T-cell (primary cell): ENCODE measurements around the gene PDLIM7. TPM values are rescaled to one million over a fixed set of nuclear protein-coding genes. Genes with fewer than 3 reads are reported as not detected.
A peak's percentile ranks its signal among the peaks of the same experiment; 100 is the strongest.

Experiments used
- ATAC-seq, 4 experiments: fragments of 200-7000 bp in 3 of 4; fragments of 150-1000 bp in 1 of 4; cut with Tn5 transposase; replicated peaks in 1 of 4; 1 replicate in 3 of 4; 2 replicates in 1 of 4; pipeline ENCODE4 v1.10.0; 2021; ENCODE audit warnings: moderate library complexity in 3 of 4, mild to moderate bottlenecking in 2 of 4, moderate number of reproducible peaks in 1 of 4
- CTCF ChIA-PET, 2 donors: fragments of 300-600 bp; sonication (Branson Sonifier 250); formaldehyde crosslinking; loops; one replicate each; lab custom pipeline; 2022; ENCODE audit warnings: antibody characterized with exemption in 2 of 2; lab: Charles Lee
- POLR2A ChIA-PET, 2 donors: fragments of 300-600 bp; sonication (Branson Sonifier 250); formaldehyde crosslinking; loops; one replicate each; lab custom pipeline; 2022; ENCODE audit warnings: antibody characterized with exemption in 2 of 2; lab: Charles Lee
- DNase-seq, 35 experiments: peaks; one replicate each; pipeline versions ENCODE4 v3.0.0 to v3.0.0-alpha.2; 2013 to 2023
- H3K27ac ChIP-seq: one replicate; pipeline ENCODE4 v1.5.1; 2013; ENCODE audit warnings: low read length
- H3K27me3 ChIP-seq, 2 experiments: replicated peaks in 1 of 2; 1 replicate in 1 of 2; 2 replicates in 1 of 2; pipeline versions ENCODE4 v1.6.1 to v1.7.0; 2013; ENCODE audit warnings: low read length in 1 of 2, mixed read lengths in 1 of 2; ENCODE audit not compliant: control insufficient read depth in 2 of 2, insufficient read depth in 2 of 2; ENCODE audit errors: extremely low read depth in 1 of 2
- H3K36me3 ChIP-seq, 2 donors: 1 replicate in 1 of 2; 2 replicates in 1 of 2; pipeline versions ENCODE4 v1.6.1 to v1.7.0; 2013; ENCODE audit warnings: low read length in 1 of 2; ENCODE audit not compliant: control insufficient read depth in 2 of 2, insufficient read depth in 1 of 2; ENCODE audit errors: extremely low read depth in 1 of 2
- H3K4me1 ChIP-seq, 2 experiments: 1 replicate in 1 of 2; 2 replicates in 1 of 2; pipeline versions ENCODE4 v1.6.1 to v1.7.0; 2013; ENCODE audit warnings: low read length in 2 of 2, mixed read lengths in 1 of 2; ENCODE audit not compliant: insufficient read depth in 2 of 2, control insufficient read depth in 1 of 2; ENCODE audit errors: extremely low read depth in 1 of 2
- H3K4me3 ChIP-seq, 2 donors: 1 replicate in 1 of 2; 2 replicates in 1 of 2; pipeline versions ENCODE4 v1.5.1 to v1.7.0; 2013; ENCODE audit warnings: mild to moderate bottlenecking in 2 of 2, low read length in 1 of 2, moderate library complexity in 1 of 2; ENCODE audit not compliant: control insufficient read depth in 1 of 2; ENCODE audit errors: extremely low read depth in 1 of 2
- H3K9me3 ChIP-seq: 2 replicates; pipeline ENCODE4 v1.7.0; 2013
- H3K27ac Mint-ChIP-seq, 2 donors: one replicate each; pipeline ENCODE4 v1.8.0; 2020 to 2021; ENCODE audit warnings: mild to moderate bottlenecking in 2 of 2, mixed read lengths in 2 of 2
- H3K27me3 Mint-ChIP-seq, 2 donors: one replicate each; pipeline ENCODE4 v1.8.0; 2021 to 2022; ENCODE audit warnings: mixed read lengths in 2 of 2
- H3K36me3 Mint-ChIP-seq: one replicate; pipeline ENCODE4 v1.8.0; 2021; ENCODE audit warnings: mixed read lengths
- H3K4me1 Mint-ChIP-seq, 3 donors: one replicate each; pipeline ENCODE4 v1.8.0; 2020 to 2022; ENCODE audit warnings: mixed read lengths in 3 of 3, mild to moderate bottlenecking in 1 of 3
- H3K4me3 Mint-ChIP-seq, 3 donors: one replicate each; pipeline ENCODE4 v1.8.0; 2020 to 2022; ENCODE audit warnings: mild to moderate bottlenecking in 3 of 3, mixed read lengths in 3 of 3, moderate library complexity in 3 of 3
- H3K9me3 Mint-ChIP-seq, 3 donors: one replicate each; pipeline ENCODE4 v1.8.0; 2020 to 2022; ENCODE audit warnings: mixed read lengths in 3 of 3
- WGBS: methylation state at CpG from one replicate; pipeline ENCODE4 v1.1.5; 2013; ENCODE audit warnings: missing lambda C conversion rate; ENCODE audit not compliant: insufficient coverage; 5-methylcytosine and 5-hydroxymethylcytosine counted together
- total RNA-seq, 35 experiments: library from RNA in 6 of 35; stranded (reverse) in 6 of 35; fragments of 120-200 nt in 1 of 35; gene quantifications; one replicate each; pipeline versions ENCODE4 v1.2.1 to v1.2.4 and lab custom pipeline; 2013 to 2026

PDLIM7 gene, protein sequence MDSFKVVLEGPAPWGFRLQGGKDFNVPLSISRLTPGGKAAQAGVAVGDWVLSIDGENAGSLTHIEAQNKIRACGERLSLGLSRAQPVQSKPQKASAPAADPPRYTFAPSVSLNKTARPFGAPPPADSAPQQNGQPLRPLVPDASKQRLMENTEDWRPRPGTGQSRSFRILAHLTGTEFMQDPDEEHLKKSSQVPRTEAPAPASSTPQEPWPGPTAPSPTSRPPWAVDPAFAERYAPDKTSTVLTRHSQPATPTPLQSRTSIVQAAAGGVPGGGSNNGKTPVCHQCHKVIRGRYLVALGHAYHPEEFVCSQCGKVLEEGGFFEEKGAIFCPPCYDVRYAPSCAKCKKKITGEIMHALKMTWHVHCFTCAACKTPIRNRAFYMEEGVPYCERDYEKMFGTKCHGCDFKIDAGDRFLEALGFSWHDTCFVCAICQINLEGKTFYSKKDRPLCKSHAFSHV
- total RNA-seq (10 to 100 TPM in 4 of 5 donors, 1 to 10 TPM in 1; 9.8 to 17.8 (median 12.8) TPM), total RNA-seq (lab: John Stamatoyannopoulos, UW) (2.3 to 12.7 (median 3.8) reads per million in 29 experiments)
- total RNA-seq (2013): 2.7 TPM

DNA sequence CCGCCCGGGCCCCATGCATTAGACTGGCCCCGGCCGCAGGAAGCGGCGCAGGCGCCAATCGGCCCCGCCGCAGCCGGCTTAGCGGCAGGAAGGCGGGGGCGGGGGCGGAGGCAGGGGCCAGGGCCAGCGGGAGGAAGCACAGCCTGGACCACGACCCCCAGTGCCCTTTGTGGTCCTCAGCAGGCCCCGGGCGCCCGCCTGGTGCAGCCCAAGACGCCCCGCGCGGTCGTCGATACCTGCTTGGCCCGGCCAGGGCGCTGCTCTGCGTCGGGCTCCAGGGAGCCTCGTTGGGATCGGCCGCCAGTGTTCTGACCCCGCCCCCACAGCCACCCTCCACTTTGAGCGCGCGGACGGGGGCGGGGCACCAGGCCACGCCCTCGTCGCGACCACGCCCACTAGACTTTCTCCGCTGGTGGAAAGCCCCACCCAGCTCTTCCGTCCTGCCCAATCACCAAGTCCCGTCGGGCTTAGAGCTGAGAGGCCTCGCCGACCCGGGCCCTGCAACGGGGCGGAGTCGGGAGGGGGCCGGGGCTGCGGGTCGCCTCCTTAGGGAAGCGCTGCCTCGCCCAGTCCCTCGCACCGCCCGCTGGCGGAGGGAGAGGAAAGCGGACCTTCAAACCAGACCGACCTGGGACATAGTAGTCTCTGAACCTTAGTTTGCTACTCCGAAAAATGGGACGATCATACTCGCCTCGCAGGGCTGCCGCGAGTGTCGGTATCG lies at the start of gene PDLIM7:
Gene PDLIM7 (minus strand): TSS at position 313 of the 721 bp plus-strand sequence. CDS start 1,092 bp downstream, outside the sequence.
- H3K4me1 Mint-ChIP-seq: peaks cover 23 to 34% (median 25%) of the 10 kb centered on the region in 3 donors
- CTCF ChIA-PET: interaction anchor here (0.6 to 1.4 kb wide), 10 partner anchors 25 to 193 kb away, joined by 3 to 15 read pairs (median 5); no protein-coding TSS in a partner anchor

DNA sequence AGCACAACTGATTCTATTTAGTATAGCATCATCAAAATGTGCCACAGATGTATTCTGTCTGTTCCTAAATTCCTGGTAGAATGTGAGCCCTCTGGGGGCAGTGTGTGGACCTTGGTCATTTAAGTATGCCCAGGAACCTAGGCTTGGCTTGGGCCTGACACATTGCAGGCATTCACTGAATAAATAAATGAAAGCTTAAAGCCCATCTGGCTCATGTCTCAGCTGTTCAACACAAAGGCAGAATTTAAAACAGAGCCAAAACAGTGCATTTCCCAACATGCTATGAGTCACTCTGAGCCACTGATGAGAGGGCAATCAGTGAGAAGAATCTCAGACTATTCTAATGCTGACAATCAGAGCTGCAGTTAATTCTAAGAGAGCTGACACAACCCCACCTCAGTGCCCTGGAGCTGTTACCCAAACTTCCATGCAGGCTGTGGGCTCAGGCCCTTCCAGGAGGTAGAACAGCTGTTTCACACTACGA lies 48.9 kb upstream of the PDLIM7 start:
- CTCF ChIA-PET: no interaction called here
- Histone ChIP-seq H3K27me3 (no peaks in the 10 kb centered on the region), H3K4me1 (no peaks in the 10 kb centered on the region), H3K4me3 (no peak overlapping the region), H3K9me3 (no peaks in the 10 kb centered on the region), H3K36me3 (peaks cover 8 to 31% of the 10 kb centered on the region in 2 donors), H3K27ac (no peak overlapping the region)
- no peak for ATAC-seq
- Mint-ChIP-seq H3K9me3 (no peaks in the 10 kb centered on the region), H3K4me1 (peaks cover 43 to 50% (median 46%) of the 10 kb centered on the region in 3 donors), H3K4me3 (no peak overlapping the region), H3K36me3 (peaks cover 12% of the 10 kb centered on the region), H3K27ac (no peak overlapping the region), H3K27me3 (no peaks in the 10 kb centered on the region)
- no peak for DNase-seq
- WGBS: no CpG with 5 or more reads among the region's 1 CpG
- POLR2A ChIA-PET: no interaction called here

More for the DNA sequence above, at the start of gene PDLIM7:
- DNase-seq (peak; percentile 82 to 97 (median 89)), ATAC-seq (peak; percentile 87 to 92 (median 90))
- Histone ChIP-seq H3K36me3 (peaks cover 0 to 2% of the 10 kb centered on the region in 2 donors), H3K4me1 (peaks cover 0 to 47% of the 10 kb centered on the region in 2 experiments), H3K27ac (no peak within 1 kb of the TSS), H3K27me3 (peaks cover 0 to 6% of the 10 kb centered on the region in 2 experiments), H3K9me3 (no peaks in the 10 kb centered on the region), H3K4me3 (peak within 1 kb of the TSS; percentile 61 to 62)
- Mint-ChIP-seq H3K4me3 (peak within 1 kb of the TSS; percentile 78 to 84 (median 84)), H3K27me3 (no peaks in the 10 kb centered on the region), H3K36me3 (peaks cover 4% of the 10 kb centered on the region), H3K27ac (no peak within 1 kb of the TSS), H3K9me3 (no peaks in the 10 kb centered on the region)
- POLR2A ChIA-PET: interaction anchor here in 1 of 2 donors (0.6 kb wide), 1 partner anchor 66 kb away, joined by 3 read pairs; no protein-coding TSS in a partner anchor
- under 1% methylated on average over 66 of the region's 73 CpGs for WGBS

DNA sequence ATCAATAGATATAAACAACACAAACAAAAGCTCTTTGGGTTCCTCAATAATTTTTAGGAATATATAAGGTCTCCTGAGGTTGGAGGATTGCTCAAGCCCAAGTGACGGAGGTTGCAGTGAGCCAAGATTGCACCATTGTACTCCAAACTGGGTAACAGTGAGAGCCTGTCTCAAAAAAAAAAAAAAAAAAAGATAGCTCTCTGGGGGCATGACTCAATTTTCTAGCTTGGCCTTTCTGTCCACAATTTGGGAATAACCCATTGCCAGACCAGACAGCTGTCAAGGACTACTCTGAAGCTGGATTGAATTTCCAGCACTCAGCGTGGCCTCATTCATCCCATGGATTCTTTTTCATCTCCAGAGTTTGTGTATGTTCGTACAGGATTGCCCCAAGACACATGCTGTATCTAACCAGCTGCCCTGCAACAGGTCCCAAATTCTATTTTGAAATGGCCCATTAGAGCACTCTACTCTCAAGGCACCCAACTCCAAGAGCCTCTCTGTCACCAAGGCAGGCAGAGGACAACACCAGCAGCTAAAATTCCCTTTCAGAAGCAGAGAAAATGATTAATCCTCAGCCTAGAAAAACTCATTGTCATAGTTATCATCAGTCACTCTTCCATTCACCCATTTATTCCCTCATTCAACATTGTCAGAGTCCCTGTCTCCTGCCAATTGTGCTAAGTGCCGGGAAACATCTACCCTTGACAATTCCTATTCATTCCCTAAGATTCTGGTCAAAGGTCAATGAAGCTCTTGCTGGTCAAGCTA lies 48.3 kb upstream of the PDLIM7 start:
- Histone ChIP-seq H3K27me3 (no peaks in the 10 kb centered on the region), H3K36me3 (peaks cover 6 to 25% of the 10 kb centered on the region in 2 donors), H3K9me3 (no peaks in the 10 kb centered on the region), H3K27ac (no peak overlapping the region), H3K4me1 (no peaks in the 10 kb centered on the region), H3K4me3 (no peak overlapping the region)
- WGBS: 97% methylated on average over 3 of the region's 4 CpGs
- no peak for DNase-seq
- no peaks in the 10 kb centered on the region for H3K9me3 Mint-ChIP-seq
- peaks cover 16% of the 10 kb centered on the region for H3K36me3 Mint-ChIP-seq
- no peak overlapping the region for H3K27ac Mint-ChIP-seq
- CTCF ChIA-PET: interaction anchor here in 1 of 2 donors (0.6 to 0.8 kb wide), 4 partner anchors 10 to 852 kb away, joined by 3 read pairs; partner anchors contain the start of gene DDX41
- H3K27me3 Mint-ChIP-seq: no peaks in the 10 kb centered on the region
- H3K4me1 Mint-ChIP-seq: peaks cover 47 to 54% (median 50%) of the 10 kb centered on the region in 3 donors
- ATAC-seq: no peak
- no peak overlapping the region for H3K4me3 Mint-ChIP-seq
- POLR2A ChIA-PET: interaction anchor here (0.6 to 0.9 kb wide), 3 partner anchors 17 to 137 kb away, joined by 5 to 8 read pairs (median 6); no protein-coding TSS in a partner anchor

DNA sequence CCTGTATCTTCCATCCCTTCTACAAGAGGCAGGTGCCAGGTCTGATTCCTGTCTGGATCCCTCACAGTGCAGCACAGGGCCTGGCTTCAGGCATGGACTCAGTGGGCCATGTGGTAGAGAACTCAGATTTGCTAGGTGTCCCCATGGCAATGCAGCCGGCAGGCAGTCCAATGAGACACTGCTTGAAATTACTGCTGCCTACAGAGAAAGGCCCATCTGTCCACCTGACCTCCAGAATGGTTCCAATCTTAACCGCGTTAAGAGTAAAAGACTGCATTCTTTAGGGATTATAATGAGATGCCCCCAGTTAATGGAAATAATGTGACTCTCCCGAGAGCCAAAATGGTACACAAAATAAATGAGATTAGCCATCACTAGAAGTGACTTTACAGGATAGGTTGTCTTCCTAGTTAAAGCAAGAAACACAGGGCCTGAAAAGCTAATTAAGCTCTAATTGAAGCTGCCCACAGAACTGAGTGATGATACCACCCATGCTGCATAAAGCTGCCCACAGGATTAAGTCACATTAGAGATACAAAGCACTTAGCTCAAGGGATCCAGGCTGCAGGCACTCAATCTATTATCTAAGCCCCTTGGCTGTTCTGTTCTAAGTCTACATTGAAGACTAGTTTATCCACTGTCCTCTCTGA lies 45.5 kb upstream of the PDLIM7 start:
- no peaks in the 10 kb centered on the region for H3K27me3 Mint-ChIP-seq
- no peaks in the 10 kb centered on the region for H3K9me3 ChIP-seq
- no peak overlapping the region for H3K27ac ChIP-seq
- H3K4me3 Mint-ChIP-seq: no peak overlapping the region
- ATAC-seq: no peak
- no peaks in the 10 kb centered on the region for H3K9me3 Mint-ChIP-seq
- 88% methylated on average over 1 of the region's 4 CpGs for WGBS
- no peak overlapping the region for H3K27ac Mint-ChIP-seq
- peaks cover 32 to 40% (median 37%) of the 10 kb centered on the region in 3 donors for H3K4me1 Mint-ChIP-seq
- peaks cover 19% of the 10 kb centered on the region for H3K36me3 Mint-ChIP-seq
- no peak overlapping the region for H3K4me3 ChIP-seq
- ChIA-PET CTCF (no interaction called here), POLR2A (no interaction called here)
- no peaks in the 10 kb centered on the region for H3K4me1 ChIP-seq
- H3K36me3 ChIP-seq: peaks cover 13 to 33% of the 10 kb centered on the region in 2 donors
- no peak for DNase-seq
- H3K27me3 ChIP-seq: no peaks in the 10 kb centered on the region

DNA sequence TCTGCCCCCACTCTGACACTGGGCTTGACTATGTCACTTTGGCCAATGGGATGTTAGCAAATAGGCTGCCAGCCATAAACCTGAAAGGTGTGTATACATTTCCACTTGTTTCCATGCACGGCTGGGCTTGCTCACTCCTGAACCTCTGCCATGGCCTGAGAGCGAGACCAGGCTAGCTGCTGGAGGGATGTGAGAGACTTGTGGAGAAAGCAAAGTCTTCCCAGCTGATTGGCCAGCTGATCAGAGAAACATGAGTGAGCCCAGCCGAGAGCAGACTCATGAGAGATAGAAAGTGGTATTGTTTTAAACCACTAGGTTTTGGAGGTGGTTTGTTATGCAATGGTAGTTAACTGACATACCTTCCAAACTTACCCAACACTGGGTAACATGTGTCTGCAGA lies 43.0 kb upstream of the PDLIM7 start:
- WGBS: no CpG with 5 or more reads among the region's 3 CpGs
- no peaks in the 10 kb centered on the region for H3K27me3 Mint-ChIP-seq
- peaks cover 23% of the 10 kb centered on the region for H3K36me3 Mint-ChIP-seq
- Histone ChIP-seq H3K27me3 (no peaks in the 10 kb centered on the region), H3K4me3 (no peak overlapping the region), H3K36me3 (peaks cover 22 to 48% of the 10 kb centered on the region in 2 donors), H3K9me3 (no peaks in the 10 kb centered on the region), H3K27ac (no peak overlapping the region), H3K4me1 (no peaks in the 10 kb centered on the region)
- ATAC-seq: no peak
- no peak overlapping the region for H3K4me3 Mint-ChIP-seq
- no peak overlapping the region for H3K27ac Mint-ChIP-seq
- ChIA-PET CTCF (no interaction called here), POLR2A (no interaction called here)
- no peak for DNase-seq
- H3K4me1 Mint-ChIP-seq: peaks cover 18 to 26% (median 21%) of the 10 kb centered on the region in 3 donors
- H3K9me3 Mint-ChIP-seq: no peaks in the 10 kb centered on the region
